ENCODE measurements around the gene CLEC16A. TPM values are rescaled to one million over a fixed set of nuclear protein-coding genes. Genes with fewer than 3 reads are reported as not detected.
A peak's percentile ranks its signal among the peaks of the same experiment; 100 is the strongest.

Gene CLEC16A
- total and polyA plus RNA-seq, 4 donors, result 14.3 to 44.4 (median 26.4) TPM

DNA sequence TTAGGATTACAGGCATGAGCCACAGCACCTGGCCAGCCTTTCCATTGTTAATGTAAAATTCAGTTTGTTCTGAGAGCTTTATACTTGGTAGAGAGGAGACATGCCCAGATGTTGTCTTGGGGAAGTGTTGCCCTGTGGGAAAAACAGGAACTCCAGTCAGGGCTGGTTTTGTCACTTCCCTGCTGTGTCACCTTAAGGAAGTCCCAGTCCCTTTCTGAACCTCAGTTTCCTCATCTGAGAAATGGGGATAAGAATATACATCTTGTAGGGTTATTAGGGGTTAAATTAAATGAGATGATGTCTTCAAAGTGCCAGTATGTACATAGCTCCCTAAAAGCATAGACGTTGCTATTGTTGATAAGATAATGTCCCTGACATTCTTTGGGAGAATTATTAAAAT, 25.3 kb downstream of the CLEC16A start:
- Histone ChIP-seq H3K9ac (ENCODE audit: insufficient read depth in 1 of 2, low read length in 2 of 2) (no peak overlapping the region), H3K4me3 (no peak overlapping the region), H3K27ac (ENCODE audit: low read depth in 1 of 2, low read length in 1 of 2) (no peak overlapping the region), H3K4me1 (ENCODE audit: control insufficient read depth in 5 of 5, insufficient read depth in 5 of 5, low read length in 5 of 5) (peaks cover 0 to 35% (median 2%) of the 10 kb centered on the region in 5 donors), H3K9me3 (ENCODE audit: control insufficient read depth in 4 of 4, insufficient read depth in 3 of 4, low read length in 3 of 4) (no peaks in the 10 kb centered on the region), H3K27me3 (ENCODE audit: control insufficient read depth in 3 of 3, insufficient read depth in 3 of 3, low read length in 2 of 3) (no peaks in the 10 kb centered on the region), H3K36me3 (ENCODE audit: control insufficient read depth in 4 of 4, insufficient read depth in 4 of 4, low read length in 4 of 4) (peaks cover 0 to 17% (median 3%) of the 10 kb centered on the region in 4 donors)
- 52 to 72% methylated on average over 1 of the region's 1 CpG for WGBS, 2 donors
- DNase-seq (no peak), ATAC-seq (ENCODE audit: insufficient read depth, low FRiP score) (no peak)
- TF ChIP-seq, protein P1, sequence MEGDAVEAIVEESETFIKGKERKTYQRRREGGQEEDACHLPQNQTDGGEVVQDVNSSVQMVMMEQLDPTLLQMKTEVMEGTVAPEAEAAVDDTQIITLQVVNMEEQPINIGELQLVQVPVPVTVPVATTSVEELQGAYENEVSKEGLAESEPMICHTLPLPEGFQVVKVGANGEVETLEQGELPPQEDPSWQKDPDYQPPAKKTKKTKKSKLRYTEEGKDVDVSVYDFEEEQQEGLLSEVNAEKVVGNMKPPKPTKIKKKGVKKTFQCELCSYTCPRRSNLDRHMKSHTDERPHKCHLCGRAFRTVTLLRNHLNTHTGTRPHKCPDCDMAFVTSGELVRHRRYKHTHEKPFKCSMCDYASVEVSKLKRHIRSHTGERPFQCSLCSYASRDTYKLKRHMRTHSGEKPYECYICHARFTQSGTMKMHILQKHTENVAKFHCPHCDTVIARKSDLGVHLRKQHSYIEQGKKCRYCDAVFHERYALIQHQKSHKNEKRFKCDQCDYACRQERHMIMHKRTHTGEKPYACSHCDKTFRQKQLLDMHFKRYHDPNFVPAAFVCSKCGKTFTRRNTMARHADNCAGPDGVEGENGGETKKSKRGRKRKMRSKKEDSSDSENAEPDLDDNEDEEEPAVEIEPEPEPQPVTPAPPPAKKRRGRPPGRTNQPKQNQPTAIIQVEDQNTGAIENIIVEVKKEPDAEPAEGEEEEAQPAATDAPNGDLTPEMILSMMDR (IDR thresholded peaks at IDR 0.05; ENCODE audit: control extremely low read depth, extremely low read depth), result no peak

DNA sequence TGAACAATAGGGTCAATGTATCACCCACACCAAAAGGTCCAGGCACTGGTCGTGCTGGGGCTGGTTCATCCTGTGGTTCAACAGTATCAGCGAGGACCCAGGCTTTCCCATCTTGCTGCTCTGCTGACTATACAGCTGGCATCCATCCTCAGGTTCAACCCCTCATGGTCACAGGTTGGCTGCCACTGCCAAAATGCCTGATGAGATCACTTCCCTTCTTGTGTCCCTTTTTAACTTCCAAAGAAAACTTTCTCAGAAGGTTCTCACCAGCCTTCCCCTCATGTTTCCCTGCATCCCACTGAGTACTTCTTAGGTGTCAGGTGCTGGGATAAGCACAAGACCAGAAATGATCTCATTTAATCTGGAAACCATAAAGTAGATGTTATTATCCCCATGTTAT, 25.7 kb downstream of the CLEC16A start:
- Histone ChIP-seq H3K27ac (ENCODE audit: low read depth in 1 of 2, low read length in 1 of 2) (no peak overlapping the region), H3K4me1 (ENCODE audit: control insufficient read depth in 5 of 5, insufficient read depth in 5 of 5, low read length in 5 of 5) (peaks cover 0 to 35% (median 2%) of the 10 kb centered on the region in 5 donors), H3K36me3 (ENCODE audit: control insufficient read depth in 4 of 4, insufficient read depth in 4 of 4, low read length in 4 of 4) (peaks cover 0 to 17% (median 3%) of the 10 kb centered on the region in 4 donors), H3K27me3 (ENCODE audit: control insufficient read depth in 3 of 3, insufficient read depth in 3 of 3, low read length in 2 of 3) (no peaks in the 10 kb centered on the region), H3K9me3 (ENCODE audit: control insufficient read depth in 4 of 4, insufficient read depth in 3 of 4, low read length in 3 of 4) (no peaks in the 10 kb centered on the region), H3K9ac (ENCODE audit: insufficient read depth in 1 of 2, low read length in 2 of 2) (no peak overlapping the region), H3K4me3 (no peak overlapping the region)
- DNase-seq (no peak), ATAC-seq (ENCODE audit: insufficient read depth, low FRiP score) (no peak)
- TF ChIP-seq, protein P1 (IDR thresholded peaks at IDR 0.05; ENCODE audit: control extremely low read depth, extremely low read depth), result no peak
- 92 to 95% methylated on average over 2 of the region's 2 CpGs for WGBS, 2 donors

DNA sequence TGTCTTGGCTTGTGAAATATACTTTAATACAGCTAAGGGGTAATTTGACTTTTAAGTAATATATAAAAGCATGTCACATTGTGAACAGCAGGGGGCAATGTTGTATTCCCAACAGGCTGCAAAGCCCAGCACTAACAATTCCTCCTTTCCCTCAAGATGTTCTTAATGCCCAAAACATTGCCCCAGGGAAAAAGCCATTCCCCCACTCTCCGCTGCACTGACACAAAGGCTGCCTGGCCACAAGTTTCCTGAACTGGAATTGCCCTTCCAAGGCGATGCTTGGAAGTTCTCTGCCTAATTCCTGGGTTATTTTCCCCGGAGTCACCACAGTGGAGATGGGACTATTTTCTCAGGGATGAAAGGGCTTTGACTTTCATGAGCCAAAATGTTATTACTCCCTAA, 27.2 kb downstream of the CLEC16A start:
- no peaks in the 10 kb centered on the region for H3K9me3 ChIP-seq (ENCODE audit: control insufficient read depth in 4 of 4, insufficient read depth in 3 of 4, low read length in 3 of 4)
- peaks cover 0 to 40% (median 2%) of the 10 kb centered on the region in 5 donors for H3K4me1 ChIP-seq (ENCODE audit: control insufficient read depth in 5 of 5, insufficient read depth in 5 of 5, low read length in 5 of 5)
- WGBS, 2 donors, result 59 to 67% methylated on average over 3 of the region's 3 CpGs
- peaks cover 0 to 19% (median 6%) of the 10 kb centered on the region in 4 donors for H3K36me3 ChIP-seq (ENCODE audit: control insufficient read depth in 4 of 4, insufficient read depth in 4 of 4, low read length in 4 of 4)
- no peak overlapping the region for H3K9ac ChIP-seq (ENCODE audit: insufficient read depth in 1 of 2, low read length in 2 of 2)
- TF ChIP-seq, protein P1 (IDR thresholded peaks at IDR 0.05; ENCODE audit: control extremely low read depth, extremely low read depth), result peak; percentile 60
- H3K4me3 ChIP-seq, result no peak overlapping the region
- no peaks in the 10 kb centered on the region for H3K27me3 ChIP-seq (ENCODE audit: control insufficient read depth in 3 of 3, insufficient read depth in 3 of 3, low read length in 2 of 3)
- no peak overlapping the region for H3K27ac ChIP-seq (ENCODE audit: low read depth in 1 of 2, low read length in 1 of 2)
- ATAC-seq (ENCODE audit: insufficient read depth, low FRiP score) (peak; percentile 74), DNase-seq (peak; percentile 75 to 96 (median 91))

Data from lung (tissue), 12 donors.